HepG2 (cell line): Measurements from ENCODE around the gene NGEF. TPM values are rescaled to one million over a fixed set of nuclear protein-coding genes. Genes with fewer than 3 reads are reported as not detected.

Experiments used
- AGO2 ChIP-seq: fragments of 200-400 bp; formaldehyde crosslinking; optimal IDR thresholded peaks from 2 replicates; pipeline ENCODE3; 2017; ENCODE audit warnings: mild to moderate bottlenecking, low read depth, low read length, moderate library complexity
- BRD4 ChIP-seq: sonication (generic); formaldehyde crosslinking; IDR thresholded peaks from 2 replicates; pipeline ENCODE4 v1.4.0; 2020; ENCODE audit warnings: missing genetic modification reagents
- CCDC6 ChIP-seq: sonication (generic); formaldehyde crosslinking; IDR thresholded peaks from 2 replicates; pipeline ENCODE4 v1.8.1; 2022; ENCODE audit warnings: mild to moderate bottlenecking, missing genetic modification reagents, moderate library complexity
- DR1 ChIP-seq: sonication (generic); formaldehyde crosslinking; IDR thresholded peaks from 2 replicates; pipeline ENCODE4 v1.8.0; 2021; ENCODE audit warnings: mild to moderate bottlenecking, missing genetic modification reagents, inconsistent platforms
- EED ChIP-seq: sonication (generic); formaldehyde crosslinking; IDR thresholded peaks from 2 replicates; pipeline ENCODE4 v1.5.0; 2020; ENCODE audit warnings: mild to moderate bottlenecking, missing genetic modification reagents
- HDAC6 ChIP-seq: fragments of 200-600 bp; sonication (generic); IDR thresholded peaks from 2 replicates; pipeline ENCODE4 v1.7.0; 2017; ENCODE audit warnings: mild to moderate bottlenecking, antibody characterized with exemption, low read length, low read depth
- HIVEP1 ChIP-seq: sonication (generic); formaldehyde crosslinking; IDR thresholded peaks from 2 replicates; pipeline ENCODE4 v1.4.0; 2020; ENCODE audit warnings: mild to moderate bottlenecking, missing genetic modification reagents
- NFIC ChIP-seq: IDR thresholded peaks from 2 replicates; pipeline ENCODE4 v1.6.1; 2012; ENCODE audit warnings: mild to moderate bottlenecking, low read length, inconsistent platforms
- NPAS2 ChIP-seq: sonication (generic); formaldehyde crosslinking; IDR thresholded peaks from 2 replicates; pipeline ENCODE4 v1.8.0; 2022; ENCODE audit warnings: mild to moderate bottlenecking, missing genetic modification reagents, borderline replicate concordance
- PAF1 ChIP-seq: IDR thresholded peaks from 2 replicates; pipeline ENCODE4 v1.6.1; 2016; ENCODE audit warnings: missing genetic modification reagents, missing compliant biosample characterization
- RBFOX2 ChIP-seq: fragments of 200-400 bp; formaldehyde crosslinking; IDR thresholded peaks from 2 replicates; pipeline ENCODE4 v1.6.1; 2017; ENCODE audit warnings: low read depth, mild to moderate bottlenecking, low read length
- REPIN1 ChIP-seq: sonication (generic); formaldehyde crosslinking; IDR thresholded peaks from 2 replicates; pipeline ENCODE4 v1.8.0; 2022; ENCODE audit warnings: missing genetic modification reagents, low read depth, mild to moderate bottlenecking, borderline replicate concordance
- SALL2 ChIP-seq: sonication (generic); formaldehyde crosslinking; IDR thresholded peaks from 2 replicates; pipeline ENCODE4 v1.8.1; 2023; ENCODE audit warnings: mild to moderate bottlenecking, missing genetic modification reagents, inconsistent platforms
- SP4 ChIP-seq: sonication (generic); formaldehyde crosslinking; IDR thresholded peaks from 2 replicates; pipeline ENCODE4 v1.8.1; 2023; ENCODE audit warnings: mild to moderate bottlenecking, missing genetic modification reagents
- TAF15 ChIP-seq: fragments of 200-400 bp; formaldehyde crosslinking; IDR thresholded peaks from one replicate; pipeline ENCODE4 v1.6.1; 2018; ENCODE audit warnings: mild to moderate bottlenecking, low read depth, low read length; ENCODE audit not compliant: poor library complexity, severe bottlenecking
- ZNF326 ChIP-seq: sonication (generic); formaldehyde crosslinking; IDR thresholded peaks from 2 replicates; pipeline ENCODE4 v1.4.0; 2020; ENCODE audit warnings: missing genetic modification reagents, borderline replicate concordance
- ZNF501 ChIP-seq: sonication (generic); formaldehyde crosslinking; IDR thresholded peaks from 2 replicates; pipeline ENCODE4 v1.5.1; 2020; ENCODE audit warnings: mild to moderate bottlenecking, moderate library complexity, missing genetic modification reagents
- ZNF709 ChIP-seq: sonication (generic); formaldehyde crosslinking; IDR thresholded peaks from 2 replicates; pipeline ENCODE4 v1.5.0; 2020; ENCODE audit warnings: mild to moderate bottlenecking, missing genetic modification reagents
- ZNF776 ChIP-seq: sonication (generic); formaldehyde crosslinking; IDR thresholded peaks from 2 replicates; pipeline ENCODE4 v1.4.0; 2020; ENCODE audit warnings: mild to moderate bottlenecking, missing genetic modification reagents
- ZNF788 ChIP-seq: sonication (generic); formaldehyde crosslinking; IDR thresholded peaks from 2 replicates; pipeline ENCODE4 v1.5.0; 2020; ENCODE audit warnings: mild to moderate bottlenecking, missing genetic modification reagents, borderline replicate concordance
- ZNF891 ChIP-seq: sonication (generic); formaldehyde crosslinking; IDR thresholded peaks from 2 replicates; pipeline ENCODE4 v1.5.0; 2020; ENCODE audit warnings: mild to moderate bottlenecking, missing genetic modification reagents
- polyA plus RNA-seq, 8 experiments: library from polyadenylated mRNA; depleted of rRNA in 3 of 8; stranded (reverse) in 7 of 8; unstranded in 1 of 8; fragments of >200 nt; fragmentation: Illumina TruSeq in 4 of 8; extraction: Trizol in 4 of 8; gene quantifications; 2 replicates each; pipeline versions ENCODE4 v1.2.1 to v1.2.3, GENCODE V29; 2011 to 2016; ENCODE audit warnings: low read depth in 4 of 8, missing spikeins in 1 of 8, mixed read lengths in 1 of 8; ENCODE audit not compliant: insufficient read depth in 1 of 8
- total RNA-seq, 5 experiments: library from RNA; depleted of rRNA; stranded (reverse); fragments of >200 nt; fragmentation: Illumina TruSeq; extraction: Trizol; gene quantifications; 2 replicates each; pipeline ENCODE4 v1.2.3, GENCODE V29; 2016; ENCODE audit warnings: low read depth in 1 of 5
- TF ChIP-seq, protein P1 (sequence below): sonication (generic); formaldehyde crosslinking; IDR thresholded peaks from 2 replicates; pipeline ENCODE4 v1.5.1; 2020; ENCODE audit warnings: missing genetic modification reagents, mild to moderate bottlenecking, borderline replicate concordance
- TF ChIP-seq, protein P2 (sequence below): conservative IDR thresholded peaks from 2 replicates; pipeline ENCODE4 v1.6.1; 2018; ENCODE audit warnings: missing genetic modification reagents
- TF ChIP-seq, protein P3 (sequence below), 2 experiments: sonication (generic) in 1 of 2; formaldehyde crosslinking in 1 of 2; IDR thresholded peaks; 2 replicates each; pipeline versions ENCODE4 v1.4.0 to v1.6.1; 2018 to 2020; ENCODE audit warnings: missing genetic modification reagents in 2 of 2, borderline replicate concordance in 1 of 2, low read depth in 1 of 2, mild to moderate bottlenecking in 1 of 2, missing biosample characterization in 1 of 2

NGEF gene
- total and polyA plus RNA-seq, 2 of the 13 experiments (the other 11 are each of a cell fraction or from before 2014, with no cell fraction given) = 14.4 to 36.9 TPM

DNA sequence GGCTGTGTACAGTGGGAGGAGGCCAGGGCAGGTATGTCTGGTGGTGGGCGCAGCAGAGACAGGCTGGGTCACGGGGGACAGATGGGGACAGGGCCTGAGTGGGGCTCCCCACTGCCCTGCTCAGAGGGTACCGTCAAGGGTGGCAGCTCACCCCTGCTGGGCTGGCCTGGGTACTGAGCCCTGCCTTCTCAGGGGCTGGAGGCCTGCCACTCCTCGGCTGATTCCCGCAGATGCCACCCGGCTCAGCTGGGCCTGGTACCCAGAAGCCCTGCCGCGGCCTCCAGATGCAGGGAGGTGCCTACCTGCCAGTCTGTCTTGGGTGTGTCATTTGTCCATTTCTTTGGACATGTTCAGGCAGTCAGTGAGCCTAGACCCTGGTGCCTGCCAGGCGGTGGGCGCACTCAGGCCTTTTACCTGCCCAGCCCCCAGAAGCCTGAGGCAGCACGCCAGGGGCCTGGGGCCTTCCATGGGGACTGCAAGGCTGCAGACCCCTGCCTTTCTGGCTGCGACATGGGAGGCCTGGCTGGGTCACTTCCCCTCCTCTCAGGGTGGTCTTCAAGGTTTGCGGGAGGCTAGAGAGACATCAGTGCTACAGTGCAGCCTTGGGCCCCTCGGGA, 139.7 kb downstream of the NGEF start (continued):
- TF ChIP-seq ZNF326 (CRISPR knock-in tag) (peak; percentile 1; the same call in 1 of the 2 replicates), CCDC6 (CRISPR knock-in tag) (peak; percentile 58; the same call in 1 of the 2 replicates), ZNF709 (0 out of 2 replicates have a peak, but pooled peaks have one; percentile 33), ZNF501 (CRISPR knock-in tag) (peak; percentile 2; the same call in 1 of the 2 replicates), EED (CRISPR knock-in tag) (peak; percentile 63; the same call in 1 of the 2 replicates), ZNF891 (CRISPR knock-in tag) (peak; percentile 37; the same call in 1 of the 2 replicates), SP4 (CRISPR knock-in tag) (0 out of 2 replicates have a peak, but pooled peaks have one; percentile 34), NPAS2 (CRISPR knock-in tag) (no peak), PAF1 (CRISPR knock-in tag) (0 out of 2 replicates have a peak, but pooled peaks have one; percentile 33), BRD4 (CRISPR knock-in tag) (peak; percentile 54; the same call in 1 of the 2 replicates), REPIN1 (CRISPR knock-in tag) (no peak), HDAC6 (no peak), AGO2 (peak; percentile 99), ZNF788 (peak; percentile 72; the same call in 1 of the 2 replicates), DR1 (CRISPR knock-in tag) (0 out of 2 replicates have a peak, but pooled peaks have one; percentile 18), RBFOX2 (peak; percentile 89), SALL2 (CRISPR knock-in tag) (0 out of 2 replicates have a peak, but pooled peaks have one; percentile 36), HIVEP1 (CRISPR knock-in tag) (0 out of 2 replicates have a peak, but pooled peaks have one; percentile 3), TAF15 (peak; percentile 95), NFIC (no peak), ZNF776 (CRISPR knock-in tag) (peak; percentile 85)
- TF ChIP-seq, protein P1, sequence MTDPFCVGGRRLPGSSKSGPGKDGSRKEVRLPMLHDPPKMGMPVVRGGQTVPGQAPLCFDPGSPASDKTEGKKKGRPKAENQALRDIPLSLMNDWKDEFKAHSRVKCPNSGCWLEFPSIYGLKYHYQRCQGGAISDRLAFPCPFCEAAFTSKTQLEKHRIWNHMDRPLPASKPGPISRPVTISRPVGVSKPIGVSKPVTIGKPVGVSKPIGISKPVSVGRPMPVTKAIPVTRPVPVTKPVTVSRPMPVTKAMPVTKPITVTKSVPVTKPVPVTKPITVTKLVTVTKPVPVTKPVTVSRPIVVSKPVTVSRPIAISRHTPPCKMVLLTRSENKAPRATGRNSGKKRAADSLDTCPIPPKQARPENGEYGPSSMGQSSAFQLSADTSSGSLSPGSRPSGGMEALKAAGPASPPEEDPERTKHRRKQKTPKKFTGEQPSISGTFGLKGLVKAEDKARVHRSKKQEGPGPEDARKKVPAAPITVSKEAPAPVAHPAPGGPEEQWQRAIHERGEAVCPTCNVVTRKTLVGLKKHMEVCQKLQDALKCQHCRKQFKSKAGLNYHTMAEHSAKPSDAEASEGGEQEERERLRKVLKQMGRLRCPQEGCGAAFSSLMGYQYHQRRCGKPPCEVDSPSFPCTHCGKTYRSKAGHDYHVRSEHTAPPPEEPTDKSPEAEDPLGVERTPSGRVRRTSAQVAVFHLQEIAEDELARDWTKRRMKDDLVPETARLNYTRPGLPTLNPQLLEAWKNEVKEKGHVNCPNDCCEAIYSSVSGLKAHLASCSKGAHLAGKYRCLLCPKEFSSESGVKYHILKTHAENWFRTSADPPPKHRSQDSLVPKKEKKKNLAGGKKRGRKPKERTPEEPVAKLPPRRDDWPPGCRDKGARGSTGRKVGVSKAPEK (CRISPR knock-in tag) = 0 out of 2 replicates have a peak, but pooled peaks have one; percentile 28
- TF ChIP-seq, protein P2, sequence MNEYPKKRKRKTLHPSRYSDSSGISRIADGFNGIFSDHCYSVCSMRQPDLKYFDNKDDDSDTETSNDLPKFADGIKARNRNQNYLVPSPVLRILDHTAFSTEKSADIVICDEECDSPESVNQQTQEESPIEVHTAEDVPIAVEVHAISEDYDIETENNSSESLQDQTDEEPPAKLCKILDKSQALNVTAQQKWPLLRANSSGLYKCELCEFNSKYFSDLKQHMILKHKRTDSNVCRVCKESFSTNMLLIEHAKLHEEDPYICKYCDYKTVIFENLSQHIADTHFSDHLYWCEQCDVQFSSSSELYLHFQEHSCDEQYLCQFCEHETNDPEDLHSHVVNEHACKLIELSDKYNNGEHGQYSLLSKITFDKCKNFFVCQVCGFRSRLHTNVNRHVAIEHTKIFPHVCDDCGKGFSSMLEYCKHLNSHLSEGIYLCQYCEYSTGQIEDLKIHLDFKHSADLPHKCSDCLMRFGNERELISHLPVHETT (CRISPR knock-in tag) = no peak
- TF ChIP-seq, protein P3, sequence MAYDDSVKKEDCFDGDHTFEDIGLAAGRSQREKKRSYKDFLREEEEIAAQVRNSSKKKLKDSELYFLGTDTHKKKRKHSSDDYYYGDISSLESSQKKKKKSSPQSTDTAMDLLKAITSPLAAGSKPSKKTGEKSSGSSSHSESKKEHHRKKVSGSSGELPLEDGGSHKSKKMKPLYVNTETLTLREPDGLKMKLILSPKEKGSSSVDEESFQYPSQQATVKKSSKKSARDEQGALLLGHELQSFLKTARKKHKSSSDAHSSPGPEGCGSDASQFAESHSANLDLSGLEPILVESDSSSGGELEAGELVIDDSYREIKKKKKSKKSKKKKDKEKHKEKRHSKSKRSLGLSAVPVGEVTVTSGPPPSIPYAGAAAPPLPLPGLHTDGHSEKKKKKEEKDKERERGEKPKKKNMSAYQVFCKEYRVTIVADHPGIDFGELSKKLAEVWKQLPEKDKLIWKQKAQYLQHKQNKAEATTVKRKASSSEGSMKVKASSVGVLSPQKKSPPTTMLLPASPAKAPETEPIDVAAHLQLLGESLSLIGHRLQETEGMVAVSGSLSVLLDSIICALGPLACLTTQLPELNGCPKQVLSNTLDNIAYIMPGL (CRISPR knock-in tag; IDR thresholded peaks at IDR 0.05; ENCODE audit: borderline replicate concordance in 1 of 2, low read depth in 1 of 2) = no peak
